Colonic mucosa (tissue), 4 donors: ENCODE measurements around the gene NECAB2. TPM values are rescaled to one million over a fixed set of nuclear protein-coding genes. Genes with fewer than 3 reads are reported as not detected.

Experiments
- DNase-seq: peaks from one replicate; pipeline ENCODE4 v3.0.0-alpha.2; 2020
- H3K27ac ChIP-seq: fragments of 200-600 bp; one replicate; pipeline ENCODE4 v1.8.0; 2021
- H3K27me3 ChIP-seq: fragments of 200-600 bp; one replicate; pipeline ENCODE4 v1.8.0; 2021
- H3K36me3 ChIP-seq: fragments of 200-600 bp; one replicate; pipeline ENCODE4 v1.8.0; 2021
- H3K4me1 ChIP-seq: fragments of 200-600 bp; one replicate; pipeline ENCODE4 v1.8.0; 2021; ENCODE audit warnings: mild to moderate bottlenecking
- H3K4me3 ChIP-seq: fragments of 200-600 bp; one replicate; pipeline ENCODE4 v1.8.0; 2021
- H3K9ac ChIP-seq, 2 donors: one replicate each; pipeline ENCODE4 v1.7.0; 2013; ENCODE audit warnings: control low read depth in 2 of 2, low read depth in 2 of 2, low read length in 2 of 2
- H3K9me3 ChIP-seq: fragments of 200-600 bp; one replicate; pipeline ENCODE4 v1.8.0; 2021
- CTCF ChIP-seq: fragments of 200-600 bp; IDR thresholded peaks from one replicate; pipeline ENCODE4 v1.8.0; 2022; ENCODE audit warnings: antibody characterized with exemption, mild to moderate bottlenecking
- intact Hi-C: fragments of 100-400 bp; cut with DNase I; formaldehyde crosslinking; loops from one replicate; pipeline ENCODE4 v1.14.1; 2022
- total RNA-seq, 2 donors: library from RNA; stranded (reverse); fragmentation: NEBNext Ultra II Directional in 1 of 2; extraction: Animal tissue kit (Norgen Biotek cat#: 25700) in 1 of 2; gene quantifications; one replicate each; pipeline ENCODE4 v1.2.1, GENCODE V29; 2021
- donor health status: healthy.
- donor health status: DM: no; HTN: no; CAD: no.
- donor health status: DM: no; HTN: no; CAD: no.

Gene NECAB2
- total RNA-seq, 2 donors from 2014 or later, result 0.25 to 0.42 TPM

GRCh38 chr16:83963277-83964119 is 4.5 kb upstream of the NECAB2 start:
- TF ChIP-seq CTCF, result no peak
- no peak overlapping the region for H3K9ac ChIP-seq
- no peaks in the 10 kb centered on the region for H3K27me3 ChIP-seq
- DNase-seq, result no peak
- H3K9me3 ChIP-seq, result no peaks in the 10 kb centered on the region
- intact Hi-C loops, result loop anchor here (10.0 kb wide), 2 partner anchors 221 to 521 kb away; partner anchors contain the start of gene TAF1C
- H3K4me1 ChIP-seq, result no peaks in the 10 kb centered on the region
- H3K27ac ChIP-seq, result no peak overlapping the region
- no peaks in the 10 kb centered on the region for H3K36me3 ChIP-seq
- H3K4me3 ChIP-seq, result no peak overlapping the region

- H3K4me1 ChIP-seq, result no peaks in the 10 kb centered on the region
- H3K9me3 ChIP-seq, result no peaks in the 10 kb centered on the region
- no peak overlapping the region for H3K9ac ChIP-seq
- peaks cover 11% of the 10 kb centered on the region for H3K27me3 ChIP-seq
- H3K36me3 ChIP-seq, result no peaks in the 10 kb centered on the region
- intact Hi-C loops, result loop anchor here (5.0 to 10.0 kb wide), 3 partner anchors 97 to 520 kb away; partner anchors contain the start of gene TAF1C
- H3K4me3 ChIP-seq, result no peak overlapping the region
- H3K27ac ChIP-seq, result no peak overlapping the region
- no peak for DNase-seq
- no peak for TF ChIP-seq CTCF
These were observed 3.2 kb upstream of the NECAB2 start for GRCh38 chr16:83964684-83965443.

GRCh38 chr16:83965444-83966152 is 2.4 kb upstream of the NECAB2 start:
- TF ChIP-seq CTCF, result no peak
- no peaks in the 10 kb centered on the region for H3K36me3 ChIP-seq
- H3K4me1 ChIP-seq, result no peaks in the 10 kb centered on the region
- H3K4me3 ChIP-seq, result no peak overlapping the region
- no peak overlapping the region for H3K27ac ChIP-seq
- intact Hi-C loops, result loop anchor here (5.0 to 10.0 kb wide), 3 partner anchors 97 to 519 kb away; partner anchors contain the start of gene TAF1C
- DNase-seq, result no peak
- H3K27me3 ChIP-seq, result peaks cover 13% of the 10 kb centered on the region
- H3K9me3 ChIP-seq, result no peaks in the 10 kb centered on the region
- no peak overlapping the region for H3K9ac ChIP-seq

- no peak for DNase-seq
- Histone ChIP-seq H3K36me3 (no peaks in the 10 kb centered on the region), H3K4me1 (no peaks in the 10 kb centered on the region), H3K27ac (no peak overlapping the region), H3K9ac (no peak overlapping the region), H3K4me3 (no peak overlapping the region), H3K9me3 (no peaks in the 10 kb centered on the region), H3K27me3 (peaks cover 13% of the 10 kb centered on the region)
- TF ChIP-seq CTCF, result no peak
- intact Hi-C loops, result loop anchor here (5.0 to 10.0 kb wide), 3 partner anchors 96 to 519 kb away; partner anchors contain the start of gene TAF1C
These were observed 1.8 kb upstream of the NECAB2 start for GRCh38 chr16:83966153-83966696.

- no peaks in the 10 kb centered on the region for H3K36me3 ChIP-seq
- intact Hi-C loops, result loop anchor here (5.0 to 10.0 kb wide), 3 partner anchors 95 to 518 kb away; partner anchors contain the start of gene TAF1C
- no peaks in the 10 kb centered on the region for H3K4me1 ChIP-seq
- peaks cover 13% of the 10 kb centered on the region for H3K27me3 ChIP-seq
- no peak overlapping the region for H3K4me3 ChIP-seq
- TF ChIP-seq CTCF, result no peak
- DNase-seq, result no peak
- H3K9me3 ChIP-seq, result no peaks in the 10 kb centered on the region
- H3K27ac ChIP-seq, result no peak overlapping the region
- H3K9ac ChIP-seq, result no peak overlapping the region
These were observed 953 bp upstream of the NECAB2 start for GRCh38 chr16:83967091-83967490.
